ENCODE data around the gene ASB5. TPM values are rescaled to one million over a fixed set of nuclear protein-coding genes. Genes with fewer than 3 reads are reported as not detected.
"Not testable (repeated sequence)": the region's sequence is repeated elsewhere in the genome, so short reads cannot be mapped to it uniquely, and the experiment has no call there.

The ASB5 gene
- total RNA-seq: 4.5 TPM

- DNase-seq (ENCODE audit: low spot score): no peak
These were observed at the start of gene ASB5 for GRCh38 chr4:176268963-176269362. Gene ASB5 (minus strand): TSS chr4:176269222. CDS start chr4:176269108, 114 bp downstream.

GRCh38 chr4:176313596-176314336 is 44.7 kb upstream of the ASB5 start:
- no peak for DNase-seq (ENCODE audit: low spot score)

GRCh38 chr4:176309772-176310171 is 40.8 kb upstream of the ASB5 start:
- no peak for DNase-seq (ENCODE audit: low spot score)

GRCh38 chr4:176309046-176309445 is 40.0 kb upstream of the ASB5 start:
- no peak for DNase-seq (ENCODE audit: low spot score)

- no peak for DNase-seq (ENCODE audit: low spot score)
These were observed 39.4 kb upstream of the ASB5 start for GRCh38 chr4:176308441-176308840.

- no peak for DNase-seq (ENCODE audit: low spot score)
These were observed 38.6 kb upstream of the ASB5 start for GRCh38 chr4:176307666-176307930.

- no peak for DNase-seq (ENCODE audit: low spot score)
These were observed 38.0 kb upstream of the ASB5 start for GRCh38 chr4:176306837-176307665.

- no peak for DNase-seq (ENCODE audit: low spot score)
These were observed 34.9 kb upstream of the ASB5 start for GRCh38 chr4:176303938-176304337.

- no peak for DNase-seq (ENCODE audit: low spot score)
These were observed 33.6 kb upstream of the ASB5 start for GRCh38 chr4:176302283-176303275.

- DNase-seq (ENCODE audit: low spot score): no peak
These were observed 31.5 kb upstream of the ASB5 start for GRCh38 chr4:176300565-176300964.

GRCh38 chr4:176300036-176300435 is 31.0 kb upstream of the ASB5 start:
- no peak for DNase-seq (ENCODE audit: low spot score)

GRCh38 chr4:176298664-176299063 is 29.6 kb upstream of the ASB5 start:
- no peak for DNase-seq (ENCODE audit: low spot score)

GRCh38 chr4:176295907-176296306 is 26.9 kb upstream of the ASB5 start:
- DNase-seq (ENCODE audit: low spot score): not testable (repeated sequence)

- DNase-seq (ENCODE audit: low spot score): no peak
These were observed 24.6 kb upstream of the ASB5 start for GRCh38 chr4:176293660-176294059.

GRCh38 chr4:176292920-176293319 is 23.9 kb upstream of the ASB5 start:
- no peak for DNase-seq (ENCODE audit: low spot score)

- DNase-seq (ENCODE audit: low spot score): no peak
These were observed 22.7 kb upstream of the ASB5 start for GRCh38 chr4:176291748-176292147.

- DNase-seq (ENCODE audit: low spot score): no peak
These were observed 21.5 kb upstream of the ASB5 start for GRCh38 chr4:176290520-176290919.

- no peak for DNase-seq (ENCODE audit: low spot score)
These were observed 20.5 kb upstream of the ASB5 start for GRCh38 chr4:176289561-176289960.

- DNase-seq (ENCODE audit: low spot score): no peak
These were observed 19.0 kb upstream of the ASB5 start for GRCh38 chr4:176288020-176288419.

- no peak for DNase-seq (ENCODE audit: low spot score)
These were observed 18.5 kb upstream of the ASB5 start for GRCh38 chr4:176287546-176287945.

- DNase-seq (ENCODE audit: low spot score): no peak
These were observed 17.7 kb upstream of the ASB5 start for GRCh38 chr4:176286728-176287127.

GRCh38 chr4:176279560-176279959 is 10.5 kb upstream of the ASB5 start:
- DNase-seq (ENCODE audit: low spot score): not testable (repeated sequence)

Measured in mucosa of gallbladder (tissue), 1 donor.